GM12891 (cell line): ENCODE measurements around the gene RNF220.

Experiments
- DNase-seq: peaks from one replicate; pipeline ENCODE4 v3.0.0; 2011; ENCODE audit warnings: low spot score; ENCODE audit not compliant: insufficient read length
- FAIRE-seq: peaks from 2 replicates; lab custom pipeline; 2011; peaks lifted over from hg19 to GRCh38; lab: Jason Lieb, UNC
- PAX5 ChIP-seq: IDR thresholded peaks from 2 replicates; pipeline ENCODE4 v1.6.1; 2011; ENCODE audit warnings: low read length, moderate library complexity, mild to moderate bottlenecking; ENCODE audit not compliant: insufficient read depth, severe bottlenecking
- POLR2A ChIP-seq: IDR thresholded peaks from 2 replicates; pipeline ENCODE4 v1.6.1; 2011; ENCODE audit warnings: low read depth, low read length, control low read depth
- POLR2AphosphoS5 ChIP-seq: IDR thresholded peaks from 2 replicates; pipeline ENCODE4 v1.6.1; 2011; ENCODE audit warnings: low read depth, low read length, control low read depth
- POU2F2 ChIP-seq: IDR thresholded peaks from 2 replicates; pipeline ENCODE4 v1.6.1; 2011; ENCODE audit warnings: low read depth, mild to moderate bottlenecking, control low read depth, low read length, moderate library complexity
- SPI1 ChIP-seq: IDR thresholded peaks from 2 replicates; pipeline ENCODE4 v1.6.1; 2011; ENCODE audit warnings: low read depth, low read length, control low read depth
- TAF1 ChIP-seq: IDR thresholded peaks from 2 replicates; pipeline ENCODE4 v1.6.1; 2011; ENCODE audit warnings: low read depth, low read length, control low read depth

RNF220 gene

DNA sequence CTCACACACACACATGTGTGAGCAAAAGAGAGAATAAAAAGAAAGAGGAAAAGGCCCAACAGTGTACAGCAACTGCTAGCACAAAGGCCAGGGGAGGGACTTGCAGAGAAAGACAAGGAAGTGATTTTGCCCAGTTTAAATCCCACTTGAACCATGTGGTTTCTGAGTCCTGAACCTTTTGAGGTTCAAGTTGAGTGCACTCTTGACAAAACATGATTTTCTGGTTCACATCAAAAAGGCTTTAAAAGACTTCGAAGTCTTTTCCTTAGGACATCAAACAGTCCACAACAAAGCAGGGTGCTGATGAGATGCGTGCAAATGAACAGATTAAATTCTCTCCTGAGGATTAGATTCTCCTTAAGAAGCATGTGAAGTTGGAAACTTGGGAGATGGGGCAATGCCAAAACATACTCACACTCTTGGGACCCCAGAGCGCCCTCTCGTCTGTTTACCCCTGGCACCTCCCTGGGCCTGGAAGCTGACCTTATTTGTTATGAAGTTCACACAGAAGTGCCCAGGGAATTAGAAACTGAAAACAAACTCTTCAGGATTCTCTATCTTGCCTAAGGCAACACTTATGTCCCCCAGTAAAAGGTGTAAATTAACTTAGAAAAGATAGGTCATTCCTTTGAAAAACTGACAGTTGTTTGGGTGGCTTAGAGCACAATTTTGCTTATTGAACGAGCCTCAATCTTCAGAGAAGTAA, 31.5 kb downstream of the RNF220 start:
- FAIRE-seq (no peak), DNase-seq (no peak)
- TF ChIP-seq POLR2A (no peak), TAF1 (no peak), SPI1 (no peak), POLR2AphosphoS5 (no peak), PAX5 (no peak), POU2F2 (no peak)

DNA sequence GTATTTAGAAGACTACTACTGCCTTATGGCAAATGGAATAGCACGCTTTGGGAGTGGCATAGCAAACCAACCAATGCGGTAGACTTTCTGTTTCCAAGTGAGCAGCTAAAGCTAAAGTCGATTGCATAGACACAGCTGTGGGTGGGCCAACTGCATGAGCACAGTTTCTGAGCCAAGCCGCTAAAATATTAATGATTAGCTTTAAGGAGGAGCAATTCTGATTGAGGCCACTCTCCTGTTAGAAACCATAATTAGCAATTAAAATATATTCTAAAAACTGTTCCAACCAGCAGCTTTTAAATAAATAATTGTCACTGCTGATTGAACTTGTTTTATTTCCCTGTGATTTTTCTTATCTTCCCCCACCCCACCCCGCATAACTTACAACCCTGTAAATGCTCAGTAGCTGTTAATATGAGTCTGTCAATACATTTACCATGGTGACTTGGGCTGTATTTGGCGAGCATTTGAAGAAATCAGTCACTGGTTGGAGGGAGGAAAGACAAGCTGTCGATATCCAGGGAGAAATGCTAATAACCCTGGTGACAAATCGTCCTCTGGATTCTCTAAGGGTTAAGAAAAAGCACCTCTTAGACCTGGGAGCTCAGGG, 32.2 kb downstream of the RNF220 start:
- FAIRE-seq (no peak), DNase-seq (no peak)
- no peak for TF ChIP-seq POLR2A
- no peak for TF ChIP-seq TAF1
- no peak for TF ChIP-seq PAX5
- no peak for TF ChIP-seq POU2F2
- no peak for TF ChIP-seq POLR2AphosphoS5

DNA sequence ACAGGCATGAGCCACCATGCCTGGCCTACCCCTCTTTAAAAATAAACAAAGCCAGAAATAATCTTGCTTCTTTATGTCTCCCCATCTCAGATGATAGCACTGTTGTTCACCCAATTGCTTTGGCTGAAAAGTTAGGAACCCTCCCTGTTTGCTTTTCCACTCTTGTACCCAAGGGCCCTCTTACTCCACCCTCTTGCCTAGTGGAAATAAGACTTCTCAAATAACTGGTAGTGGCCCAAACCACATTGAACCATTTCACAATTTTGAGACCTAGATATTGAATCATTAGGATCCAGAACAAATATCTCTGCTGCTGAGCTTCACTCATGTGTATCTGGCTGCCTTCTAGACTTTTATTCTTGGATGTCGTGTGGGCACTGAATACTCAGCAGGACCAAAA, 37.7 kb downstream of the RNF220 start:
- DNase-seq, result no peak
- no peak for TF ChIP-seq PAX5
- TF ChIP-seq POU2F2, result no peak
- TF ChIP-seq POLR2AphosphoS5, result no peak
- no peak for TF ChIP-seq POLR2A
- TF ChIP-seq SPI1, result no peak
- no peak for TF ChIP-seq TAF1
- no peak for FAIRE-seq

DNA sequence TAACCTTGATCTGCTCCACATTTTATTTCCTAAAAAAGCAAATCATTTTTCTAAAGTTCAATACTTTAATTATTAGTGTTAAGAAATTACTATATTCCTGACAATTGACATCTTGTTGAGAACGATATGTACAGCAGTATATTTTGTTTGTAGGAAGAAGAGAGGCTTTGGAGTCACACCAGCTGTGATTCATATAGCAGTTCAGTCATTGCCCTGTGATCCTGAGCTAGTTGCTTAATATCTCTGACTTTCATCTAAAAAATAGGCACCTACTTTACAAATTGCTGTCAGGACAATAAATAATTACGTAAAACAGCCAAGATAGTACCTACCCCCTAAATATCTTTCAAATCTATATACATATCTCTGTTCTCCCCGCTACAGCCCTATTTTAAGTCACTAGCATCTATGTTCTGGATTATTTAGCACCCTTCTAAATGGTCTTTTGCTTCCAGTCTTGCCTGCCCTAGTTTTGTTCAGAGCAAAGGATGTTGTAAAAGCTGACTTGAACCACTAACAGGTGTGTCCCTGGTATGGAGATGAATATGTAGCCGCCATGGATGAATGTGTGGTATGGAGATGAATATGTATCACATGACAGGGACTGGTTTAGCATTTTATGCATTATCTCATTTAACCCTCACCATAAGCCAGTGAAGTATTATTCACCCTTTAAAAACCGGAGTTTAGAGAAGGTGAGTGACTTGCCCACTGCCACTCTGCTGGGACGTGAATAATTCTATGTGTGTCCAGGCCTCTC, 42.2 kb downstream of the RNF220 start:
- FAIRE-seq, result no peak
- TF ChIP-seq POU2F2, result no peak
- no peak for TF ChIP-seq TAF1
- TF ChIP-seq POLR2A, result no peak
- TF ChIP-seq PAX5, result no peak
- no peak for TF ChIP-seq POLR2AphosphoS5
- TF ChIP-seq SPI1, result no peak
- DNase-seq, result no peak

DNA sequence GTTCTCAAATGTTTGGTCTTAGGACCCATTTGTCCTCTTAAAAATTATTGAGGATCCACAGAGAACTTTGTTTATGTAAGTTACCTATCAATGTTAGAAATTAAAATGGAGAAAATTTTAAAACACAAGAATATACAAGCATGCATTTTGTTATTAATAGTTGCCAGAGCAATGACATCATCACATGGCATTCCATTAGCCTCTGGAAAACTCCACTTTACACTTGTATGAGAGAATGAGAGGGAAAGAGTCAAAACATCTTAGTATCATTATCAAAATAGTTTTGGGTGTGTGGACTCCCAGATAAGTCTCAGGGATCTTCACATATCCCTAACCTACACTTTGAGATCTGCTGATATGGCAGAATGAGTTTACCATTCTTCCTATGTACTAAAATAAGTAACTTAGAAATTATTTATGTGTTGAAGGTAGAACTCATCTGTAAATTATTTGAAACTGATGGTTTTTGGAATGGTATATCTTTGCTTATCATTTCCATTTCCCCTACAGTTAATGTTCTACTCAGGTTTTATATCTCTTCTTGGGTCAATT, 48.8 kb downstream of the RNF220 start:
- FAIRE-seq (no peak), DNase-seq (no peak)
- TF ChIP-seq TAF1, result no peak
- TF ChIP-seq POU2F2, result no peak
- TF ChIP-seq POLR2AphosphoS5, result no peak
- no peak for TF ChIP-seq SPI1
- no peak for TF ChIP-seq PAX5
- TF ChIP-seq POLR2A, result no peak

DNA sequence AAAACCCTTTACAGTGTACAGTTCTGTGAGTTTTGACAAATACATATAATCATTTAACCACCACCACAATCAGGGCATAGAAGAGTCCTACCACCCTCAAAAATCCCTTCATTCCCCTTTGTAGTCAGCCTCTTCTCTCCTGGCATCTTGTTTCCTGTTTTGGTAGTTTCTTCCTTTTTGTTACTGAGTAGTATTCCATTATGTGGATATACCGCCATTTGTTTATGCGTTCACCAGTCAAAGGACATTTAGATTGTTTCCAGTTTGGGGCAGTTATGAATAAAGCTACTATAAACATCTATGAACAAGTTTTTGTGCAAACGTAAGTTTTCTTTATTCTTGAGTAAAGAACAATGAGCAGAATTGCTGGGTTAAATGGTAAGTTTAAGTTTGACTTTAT, 49.6 kb downstream of the RNF220 start:
- FAIRE-seq (no peak), DNase-seq (no peak)
- no peak for TF ChIP-seq POU2F2

DNA sequence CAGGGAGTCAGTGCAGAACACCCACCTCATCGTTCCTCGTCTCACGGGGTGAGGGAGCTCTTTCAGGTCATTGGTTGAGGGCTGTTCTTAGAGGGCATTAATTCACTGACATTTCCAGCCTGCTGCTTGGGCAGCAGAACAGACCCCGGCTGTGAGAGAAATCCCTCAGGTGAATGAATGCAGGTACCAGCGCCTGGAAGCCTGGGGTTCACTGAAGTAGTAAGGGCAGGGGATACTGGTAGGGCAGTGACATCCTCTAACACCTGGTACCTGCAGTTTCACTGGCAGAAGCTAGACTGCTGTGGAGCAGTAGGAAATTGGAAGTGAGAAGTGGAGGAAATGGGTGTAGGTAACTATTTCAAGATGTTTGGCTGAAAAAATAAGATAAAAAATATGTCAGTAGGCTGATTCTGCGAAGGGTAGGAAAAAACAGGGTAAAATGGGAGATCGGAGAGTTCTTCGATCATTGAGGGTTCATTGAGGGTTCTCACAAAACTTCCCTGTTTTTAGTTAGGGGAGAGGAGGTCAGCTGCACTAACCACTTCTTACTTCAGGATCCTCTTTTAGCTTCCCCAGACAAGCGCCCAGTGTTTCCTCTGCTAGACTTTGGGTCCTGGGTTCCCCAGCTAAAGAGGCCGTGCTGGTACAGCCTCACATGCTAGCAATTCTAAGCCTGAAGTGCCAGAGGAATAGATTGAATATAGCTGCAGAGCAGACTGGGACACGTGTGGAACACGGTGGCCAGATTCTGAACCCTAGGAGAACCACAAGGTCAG, 55.2 kb downstream of the RNF220 start:
- no peak for DNase-seq
- FAIRE-seq, result no peak
- TF ChIP-seq TAF1 (no peak), POLR2A (no peak), POLR2AphosphoS5 (no peak), POU2F2 (no peak), SPI1 (no peak), PAX5 (no peak)

DNA sequence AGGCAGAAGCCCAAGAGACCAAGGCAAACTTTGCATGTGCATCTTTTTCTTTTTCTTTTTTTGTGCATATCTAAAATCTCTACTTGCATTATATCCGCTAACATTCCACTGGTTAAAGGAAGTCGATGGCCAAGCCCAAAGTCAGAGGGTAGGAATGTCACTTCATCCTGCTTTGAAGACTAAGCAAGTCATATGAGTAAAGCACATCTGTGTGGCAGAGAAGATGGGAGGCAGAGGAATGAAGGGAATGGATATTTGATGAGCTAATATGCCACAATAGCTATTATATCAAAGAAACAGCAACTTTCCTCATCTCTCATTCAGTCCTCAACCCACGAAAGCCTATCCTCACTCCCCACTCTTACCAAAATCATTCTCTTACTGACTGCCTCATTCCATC, 59.3 kb downstream of the RNF220 start:
- DNase-seq (no peak), FAIRE-seq (no peak)
- TF ChIP-seq PAX5 (no peak), POLR2A (no peak), SPI1 (no peak), POU2F2 (no peak), TAF1 (no peak), POLR2AphosphoS5 (no peak)
